Muscle of leg (tissue), 11 donors: ENCODE data around the gene CWC25. TPM values are rescaled to one million over a fixed set of nuclear protein-coding genes. Genes with fewer than 3 reads are reported as not detected.

Experiments used
- DNase-seq: peaks from one replicate; pipeline ENCODE4 v3.0.0; 2013
- H3K27ac ChIP-seq: one replicate; pipeline ENCODE4 v1.5.1; 2013; ENCODE audit warnings: mild to moderate bottlenecking, low read length, control low read depth
- H3K27me3 ChIP-seq: one replicate; pipeline ENCODE4 v1.6.1; 2013; ENCODE audit warnings: low read length; ENCODE audit not compliant: control insufficient read depth, insufficient read depth
- H3K36me3 ChIP-seq: one replicate; pipeline ENCODE4 v1.6.1; 2013; ENCODE audit warnings: low read length; ENCODE audit not compliant: control insufficient read depth, insufficient read depth
- H3K4me1 ChIP-seq: one replicate; pipeline ENCODE4 v1.6.1; 2013; ENCODE audit warnings: low read length; ENCODE audit not compliant: control insufficient read depth, insufficient read depth
- H3K4me3 ChIP-seq: one replicate; pipeline ENCODE4 v1.5.1; 2013; ENCODE audit warnings: low read length, control low read depth
- H3K9me3 ChIP-seq: replicated peaks from 2 replicates; pipeline ENCODE4 v1.6.1; 2013; ENCODE audit warnings: low read depth, low read length; ENCODE audit not compliant: control insufficient read depth
- WGBS: methylation state at CpG from one replicate; pipeline ENCODE4 v1.1.5; 2013; ENCODE audit warnings: missing lambda C conversion rate; ENCODE audit not compliant: insufficient coverage; 5-methylcytosine and 5-hydroxymethylcytosine counted together
- polyA plus RNA-seq, 8 donors: library from polyadenylated mRNA; unstranded; fragments of 120-200 nt; gene quantifications; one replicate each; pipeline versions ENCODE4 v1.2.1 to v1.2.3, GENCODE V29; 2013; ENCODE audit warnings: inconsistent platforms in 1 of 8, low replicate concordance in 1 of 8; ENCODE audit not compliant: insufficient read length in 8 of 8, insufficient read depth in 1 of 8
- total RNA-seq: library from RNA; stranded (reverse); fragments of 120-200 nt; gene quantifications from one replicate; pipeline ENCODE4 v1.2.4, GENCODE V29; 2013

The CWC25 gene
- total and polyA plus RNA-seq, 9 donors: 9.2 to 18.6 (median 14.1) TPM

- no peaks in the 10 kb centered on the region for H3K4me1 ChIP-seq
- no peak overlapping the region for H3K27ac ChIP-seq
- H3K4me3 ChIP-seq: no peak overlapping the region
- peaks cover 59% of the 10 kb centered on the region for H3K36me3 ChIP-seq
- WGBS: 80% methylated on average over 6 of the region's 6 CpGs
- no peaks in the 10 kb centered on the region for H3K9me3 ChIP-seq
- DNase-seq: no peak
- no peaks in the 10 kb centered on the region for H3K27me3 ChIP-seq
These were observed 38.7 kb downstream of the CWC25 start for GRCh38 chr17:38786372-38786771.

GRCh38 chr17:38783227-38783626 is 41.9 kb downstream of the CWC25 start:
- Histone ChIP-seq H3K27me3 (no peaks in the 10 kb centered on the region), H3K4me3 (no peak overlapping the region), H3K27ac (no peak overlapping the region), H3K4me1 (no peaks in the 10 kb centered on the region), H3K9me3 (no peaks in the 10 kb centered on the region), H3K36me3 (peaks cover 86% of the 10 kb centered on the region)
- 86% methylated on average over 2 of the region's 3 CpGs for WGBS
- no peak for DNase-seq

GRCh38 chr17:38779965-38780752 is 45.0 kb downstream of the CWC25 start:
- no peak for DNase-seq
- Histone ChIP-seq H3K27ac (no peak overlapping the region), H3K9me3 (no peaks in the 10 kb centered on the region), H3K4me3 (no peak overlapping the region), H3K36me3 (peaks cover 93% of the 10 kb centered on the region), H3K27me3 (no peaks in the 10 kb centered on the region), H3K4me1 (no peaks in the 10 kb centered on the region)
- WGBS: 87% methylated on average over 22 of the region's 23 CpGs

GRCh38 chr17:38777641-38778250 is 47.4 kb downstream of the CWC25 start:
- 72% methylated on average over 5 of the region's 7 CpGs for WGBS
- Histone ChIP-seq H3K27me3 (no peaks in the 10 kb centered on the region), H3K9me3 (no peaks in the 10 kb centered on the region), H3K27ac (no peak overlapping the region), H3K4me3 (no peak overlapping the region), H3K4me1 (no peaks in the 10 kb centered on the region), H3K36me3 (peaks cover 91% of the 10 kb centered on the region)
- no peak for DNase-seq

- Histone ChIP-seq H3K9me3 (no peaks in the 10 kb centered on the region), H3K4me3 (no peak overlapping the region), H3K27ac (no peak overlapping the region), H3K36me3 (peaks cover 89% of the 10 kb centered on the region), H3K4me1 (no peaks in the 10 kb centered on the region), H3K27me3 (no peaks in the 10 kb centered on the region)
- DNase-seq: no peak
These were observed 51.9 kb downstream of the CWC25 start for GRCh38 chr17:38773258-38773657.

- WGBS: 64% methylated on average over 4 of the region's 6 CpGs
- no peak for DNase-seq
- Histone ChIP-seq H3K27ac (no peak overlapping the region), H3K9me3 (no peaks in the 10 kb centered on the region), H3K4me3 (no peak overlapping the region), H3K36me3 (peaks cover 91% of the 10 kb centered on the region), H3K27me3 (no peaks in the 10 kb centered on the region), H3K4me1 (no peaks in the 10 kb centered on the region)
These were observed 56.7 kb downstream of the CWC25 start for GRCh38 chr17:38768417-38768816.

GRCh38 chr17:38766341-38766740 is 58.8 kb downstream of the CWC25 start:
- 85% methylated on average over 5 of the region's 5 CpGs for WGBS
- no peak for DNase-seq
- Histone ChIP-seq H3K4me1 (no peaks in the 10 kb centered on the region), H3K9me3 (no peaks in the 10 kb centered on the region), H3K4me3 (no peak overlapping the region), H3K27ac (no peak overlapping the region), H3K36me3 (peaks cover 88% of the 10 kb centered on the region), H3K27me3 (no peaks in the 10 kb centered on the region)

- DNase-seq: no peak
- H3K9me3 ChIP-seq: no peaks in the 10 kb centered on the region
- H3K4me3 ChIP-seq: no peak overlapping the region
- H3K36me3 ChIP-seq: peaks cover 78% of the 10 kb centered on the region
- 100% methylated on average over 1 of the region's 3 CpGs for WGBS
- H3K4me1 ChIP-seq: no peaks in the 10 kb centered on the region
- no peak overlapping the region for H3K27ac ChIP-seq
- no peaks in the 10 kb centered on the region for H3K27me3 ChIP-seq
These were observed 62.9 kb downstream of the CWC25 start for GRCh38 chr17:38762231-38762630.

GRCh38 chr17:38761612-38762011 is 63.5 kb downstream of the CWC25 start:
- peaks cover 78% of the 10 kb centered on the region for H3K36me3 ChIP-seq
- no peak overlapping the region for H3K4me3 ChIP-seq
- DNase-seq: no peak
- H3K27me3 ChIP-seq: no peaks in the 10 kb centered on the region
- H3K9me3 ChIP-seq: no peaks in the 10 kb centered on the region
- no peak overlapping the region for H3K27ac ChIP-seq
- H3K4me1 ChIP-seq: no peaks in the 10 kb centered on the region
- 61% methylated on average over 4 of the region's 4 CpGs for WGBS

GRCh38 chr17:38753071-38753506 is 72.0 kb downstream of the CWC25 start:
- peaks cover 33% of the 10 kb centered on the region for H3K36me3 ChIP-seq
- no peaks in the 10 kb centered on the region for H3K9me3 ChIP-seq
- peak overlapping the region; percentile 94 for H3K27ac ChIP-seq
- peaks cover 43% of the 10 kb centered on the region for H3K4me1 ChIP-seq
- no peak for DNase-seq
- 5% methylated on average over 22 of the region's 22 CpGs for WGBS
- peaks cover 10% of the 10 kb centered on the region for H3K27me3 ChIP-seq
- peak overlapping the region; percentile 74 for H3K4me3 ChIP-seq
